ENCODE data around the gene BCKDHB. TPM values are rescaled to one million over a fixed set of nuclear protein-coding genes. Genes with fewer than 3 reads are reported as not detected.
A peak's percentile ranks its signal among the peaks of the same experiment; 100 is the strongest.

BCKDHB gene
- total RNA-seq, 1 experiment from 2014 or later, result 16.4 TPM

DNA sequence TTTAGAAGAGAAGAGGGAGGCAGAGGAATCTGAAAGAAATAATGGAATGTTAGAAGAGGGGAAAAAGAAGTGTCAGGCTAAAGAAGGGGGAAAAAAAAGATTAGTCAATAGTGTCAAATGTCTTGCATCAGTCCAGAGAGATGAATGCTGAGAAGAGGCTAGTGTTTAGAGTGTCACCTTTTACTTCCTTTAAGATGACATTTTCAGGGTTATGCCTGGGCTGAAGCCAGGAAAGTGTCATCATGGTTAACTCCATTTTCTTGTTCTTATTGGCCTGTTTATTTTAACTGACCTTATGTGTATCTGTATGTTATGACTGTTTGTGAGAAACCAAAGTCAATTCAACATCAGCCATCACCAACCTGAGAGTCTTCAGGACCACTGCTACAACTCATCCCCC lies 15.0 kb upstream of the BCKDHB start:
- no peak overlapping the region for H3K4me3 ChIP-seq (ENCODE audit: low read depth in 2 of 2, low read length in 2 of 2)
- in situ Hi-C loops (cut with HindIII; ENCODE audit: low pct_unique_long_range_greater_than_20kb, low sequenced_read_pairs), result no loop called here
- H3K27ac ChIP-seq (ENCODE audit: low read length), result no peak overlapping the region
- CTCF ChIA-PET, result no interaction called here
- POLR2A ChIA-PET, result no interaction called here
- intact Hi-C loops (cut with micrococcal nuclease; ENCODE audit: unreplicated experiment), result no loop called here
- no peak for TF ChIP-seq TCF7L2 (IDR thresholded peaks at IDR 0.05; ENCODE audit: low read depth, low read length)
- TF ChIP-seq, protein P1, sequence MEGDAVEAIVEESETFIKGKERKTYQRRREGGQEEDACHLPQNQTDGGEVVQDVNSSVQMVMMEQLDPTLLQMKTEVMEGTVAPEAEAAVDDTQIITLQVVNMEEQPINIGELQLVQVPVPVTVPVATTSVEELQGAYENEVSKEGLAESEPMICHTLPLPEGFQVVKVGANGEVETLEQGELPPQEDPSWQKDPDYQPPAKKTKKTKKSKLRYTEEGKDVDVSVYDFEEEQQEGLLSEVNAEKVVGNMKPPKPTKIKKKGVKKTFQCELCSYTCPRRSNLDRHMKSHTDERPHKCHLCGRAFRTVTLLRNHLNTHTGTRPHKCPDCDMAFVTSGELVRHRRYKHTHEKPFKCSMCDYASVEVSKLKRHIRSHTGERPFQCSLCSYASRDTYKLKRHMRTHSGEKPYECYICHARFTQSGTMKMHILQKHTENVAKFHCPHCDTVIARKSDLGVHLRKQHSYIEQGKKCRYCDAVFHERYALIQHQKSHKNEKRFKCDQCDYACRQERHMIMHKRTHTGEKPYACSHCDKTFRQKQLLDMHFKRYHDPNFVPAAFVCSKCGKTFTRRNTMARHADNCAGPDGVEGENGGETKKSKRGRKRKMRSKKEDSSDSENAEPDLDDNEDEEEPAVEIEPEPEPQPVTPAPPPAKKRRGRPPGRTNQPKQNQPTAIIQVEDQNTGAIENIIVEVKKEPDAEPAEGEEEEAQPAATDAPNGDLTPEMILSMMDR (IDR thresholded peaks at IDR 0.05), result no peak
- TF ChIP-seq POLR2AphosphoS5 (IDR thresholded peaks at IDR 0.05; ENCODE audit: low read depth, low read length), result no peak
- no peak for TF ChIP-seq SIN3A (IDR thresholded peaks at IDR 0.05; ENCODE audit: borderline replicate concordance, insufficient read depth, low read depth, low read length)
- TF ChIP-seq, protein P2, sequence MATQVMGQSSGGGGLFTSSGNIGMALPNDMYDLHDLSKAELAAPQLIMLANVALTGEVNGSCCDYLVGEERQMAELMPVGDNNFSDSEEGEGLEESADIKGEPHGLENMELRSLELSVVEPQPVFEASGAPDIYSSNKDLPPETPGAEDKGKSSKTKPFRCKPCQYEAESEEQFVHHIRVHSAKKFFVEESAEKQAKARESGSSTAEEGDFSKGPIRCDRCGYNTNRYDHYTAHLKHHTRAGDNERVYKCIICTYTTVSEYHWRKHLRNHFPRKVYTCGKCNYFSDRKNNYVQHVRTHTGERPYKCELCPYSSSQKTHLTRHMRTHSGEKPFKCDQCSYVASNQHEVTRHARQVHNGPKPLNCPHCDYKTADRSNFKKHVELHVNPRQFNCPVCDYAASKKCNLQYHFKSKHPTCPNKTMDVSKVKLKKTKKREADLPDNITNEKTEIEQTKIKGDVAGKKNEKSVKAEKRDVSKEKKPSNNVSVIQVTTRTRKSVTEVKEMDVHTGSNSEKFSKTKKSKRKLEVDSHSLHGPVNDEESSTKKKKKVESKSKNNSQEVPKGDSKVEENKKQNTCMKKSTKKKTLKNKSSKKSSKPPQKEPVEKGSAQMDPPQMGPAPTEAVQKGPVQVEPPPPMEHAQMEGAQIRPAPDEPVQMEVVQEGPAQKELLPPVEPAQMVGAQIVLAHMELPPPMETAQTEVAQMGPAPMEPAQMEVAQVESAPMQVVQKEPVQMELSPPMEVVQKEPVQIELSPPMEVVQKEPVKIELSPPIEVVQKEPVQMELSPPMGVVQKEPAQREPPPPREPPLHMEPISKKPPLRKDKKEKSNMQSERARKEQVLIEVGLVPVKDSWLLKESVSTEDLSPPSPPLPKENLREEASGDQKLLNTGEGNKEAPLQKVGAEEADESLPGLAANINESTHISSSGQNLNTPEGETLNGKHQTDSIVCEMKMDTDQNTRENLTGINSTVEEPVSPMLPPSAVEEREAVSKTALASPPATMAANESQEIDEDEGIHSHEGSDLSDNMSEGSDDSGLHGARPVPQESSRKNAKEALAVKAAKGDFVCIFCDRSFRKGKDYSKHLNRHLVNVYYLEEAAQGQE (IDR thresholded peaks at IDR 0.05; ENCODE audit: insufficient read depth in 1 of 2, low read depth in 2 of 2, low read length in 1 of 2), result no peak
- no TSS peak for BruUV-seq (replicated peaks)
- no peaks in the 10 kb centered on the region for H3K36me3 ChIP-seq (ENCODE audit: control insufficient read depth, insufficient read depth, low read length)
- H3K4me1 ChIP-seq (ENCODE audit: control insufficient read depth, insufficient read depth, low read length), result no peaks in the 10 kb centered on the region
- peaks cover 9% of the 10 kb centered on the region for H3K27me3 ChIP-seq (ENCODE audit: control insufficient read depth, insufficient read depth, low read length)
- no peak for DNase-seq (ENCODE audit: low read depth, low spot score)
- no peaks in the 10 kb centered on the region for H3K9me3 ChIP-seq (ENCODE audit: control insufficient read depth, insufficient read depth, low read depth, low read length)
- no peak for ATAC-seq

DNA sequence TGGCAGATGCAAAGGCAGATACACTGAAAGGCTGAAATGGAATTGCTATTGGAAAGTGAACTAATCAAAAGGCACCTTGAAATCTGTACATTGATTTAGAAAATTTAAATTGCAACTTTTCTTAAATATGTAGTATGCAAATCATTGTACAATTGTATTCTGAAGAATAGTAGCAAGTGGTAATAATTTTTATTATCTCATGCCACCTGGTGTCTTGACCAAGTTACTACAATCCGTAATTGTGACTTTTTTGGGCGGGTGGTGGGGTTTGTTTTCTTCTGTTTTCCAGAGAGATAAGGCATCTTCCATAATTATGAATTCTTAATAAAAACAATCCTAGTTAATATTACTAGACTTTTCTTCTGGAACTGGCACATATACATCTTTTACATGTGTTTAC lies 12.5 kb upstream of the BCKDHB start:
- TF ChIP-seq POLR2AphosphoS5 (IDR thresholded peaks at IDR 0.05; ENCODE audit: low read depth, low read length) (no peak), SIN3A (IDR thresholded peaks at IDR 0.05; ENCODE audit: borderline replicate concordance, insufficient read depth, low read depth, low read length) (no peak), TCF7L2 (IDR thresholded peaks at IDR 0.05; ENCODE audit: low read depth, low read length) (no peak)
- TF ChIP-seq, protein P2 (IDR thresholded peaks at IDR 0.05; ENCODE audit: insufficient read depth in 1 of 2, low read depth in 2 of 2, low read length in 1 of 2), result no peak
- TF ChIP-seq, protein P1 (IDR thresholded peaks at IDR 0.05), result peak; percentile 64; the same call in 1 of the 2 replicates
- H3K27me3 ChIP-seq (ENCODE audit: control insufficient read depth, insufficient read depth, low read length), result peaks cover 12% of the 10 kb centered on the region
- no peak overlapping the region for H3K27ac ChIP-seq (ENCODE audit: low read length)
- in situ Hi-C loops (cut with HindIII; ENCODE audit: low pct_unique_long_range_greater_than_20kb, low sequenced_read_pairs), result no loop called here
- POLR2A ChIA-PET, result no interaction called here
- no peaks in the 10 kb centered on the region for H3K9me3 ChIP-seq (ENCODE audit: control insufficient read depth, insufficient read depth, low read depth, low read length)
- intact Hi-C loops (cut with micrococcal nuclease; ENCODE audit: unreplicated experiment), result loop anchor here (1.0 kb wide), 1 partner anchor 145 kb away; no protein-coding TSS in a partner anchor
- DNase-seq (ENCODE audit: low read depth, low spot score) (no peak), ATAC-seq (no peak)
- H3K4me1 ChIP-seq (ENCODE audit: control insufficient read depth, insufficient read depth, low read length), result no peaks in the 10 kb centered on the region
- no peak overlapping the region for H3K4me3 ChIP-seq (ENCODE audit: low read depth in 2 of 2, low read length in 2 of 2)
- BruUV-seq (replicated peaks), result no TSS peak
- H3K36me3 ChIP-seq (ENCODE audit: control insufficient read depth, insufficient read depth, low read length), result no peaks in the 10 kb centered on the region
- CTCF ChIA-PET, result no interaction called here
